Measurements from ENCODE around the gene AIFM3. TPM values are rescaled to one million over a fixed set of nuclear protein-coding genes. Genes with fewer than 3 reads are reported as not detected.

The AIFM3 gene
- total and polyA plus RNA-seq, 2 experiments from 2014 or later: 0.45 to 1.5 TPM

GRCh38 chr22:20946080-20946986, 20.7 kb upstream of the AIFM3 start:
- Histone ChIP-seq H3F3A (replicated peaks; ENCODE audit: low read depth) (peaks cover 1% of the 10 kb centered on the region; the same call in 1 of the 2 replicates), H3K4me1 (ENCODE audit: insufficient read depth) (peaks cover 16% of the 10 kb centered on the region), H3K27me3 (ENCODE audit: insufficient read depth) (no peaks in the 10 kb centered on the region), H3K4me3 (no peak overlapping the region), H3K9me2 (ENCODE audit: insufficient read depth) (no peaks in the 10 kb centered on the region), H3K79me2 (replicated peaks; ENCODE audit: insufficient read depth) (peaks cover 100% of the 10 kb centered on the region), H3K27ac (ENCODE audit: low read depth) (no peak overlapping the region), H3K36me3 (ENCODE audit: insufficient read depth) (peaks cover 17% of the 10 kb centered on the region), H2AFZ (no peak overlapping the region), H4K20me1 (replicated peaks; ENCODE audit: insufficient read depth) (peaks cover 91% of the 10 kb centered on the region), H3K4me2 (no peak overlapping the region)
- Mint-ChIP-seq H3K4me3 (no peak overlapping the region), H3K36me3 (ENCODE audit: low read depth) (peaks cover 25% of the 10 kb centered on the region), H3K27me3 (ENCODE audit: insufficient read depth, low read depth, poor library complexity) (peaks cover 4% of the 10 kb centered on the region), H3K9me3 (no peaks in the 10 kb centered on the region), H3K4me1 (peaks cover 15% of the 10 kb centered on the region; the same call in 2 of the 3 replicates), H3K27ac (no peak overlapping the region)
- ATAC-seq (no peak), DNase-seq (ENCODE audit: low spot score) (no peak)
- TF ChIP-seq POLR2AphosphoS5 (IDR thresholded peaks at IDR 0.05; ENCODE audit: low read depth) (no peak), ETS1 (IDR thresholded peaks at IDR 0.05) (no peak), STAT1 (IDR thresholded peaks at IDR 0.05; ENCODE audit: unreplicated experiment) (no peak), NANOG (IDR thresholded peaks at IDR 0.05; ENCODE audit: borderline replicate concordance) (no peak), ZNF462 (CRISPR knock-in tag; IDR thresholded peaks at IDR 0.05) (no peak), ZNF331 (CRISPR knock-in tag; IDR thresholded peaks at IDR 0.05; ENCODE audit: low read depth) (no peak), REST (IDR thresholded peaks at IDR 0.05; ENCODE audit: unreplicated experiment) (no peak), EZH2 (IDR thresholded peaks at IDR 0.05; ENCODE audit: low read depth, unreplicated experiment) (no peak), ZNF114 (CRISPR knock-in tag; IDR thresholded peaks at IDR 0.05) (no peak), JUNB (IDR thresholded peaks at IDR 0.05; ENCODE audit: unreplicated experiment) (no peak), CREB1 (CRISPR knock-in tag; IDR thresholded peaks at IDR 0.05; ENCODE audit: low read depth) (no peak), CTCF (conservative IDR thresholded peaks at IDR 0.05; ENCODE audit: low read depth in 2 of 2) (no peak)
